Heart left ventricle (tissue), 13 donors: Measurements from ENCODE around the gene SCN2B.

Source experiments
- CTCF ChIP-seq, 12 donors: fragments of 200-600 bp; sonication (generic) in 4 of 12; IDR thresholded peaks; one replicate each; pipeline versions ENCODE4 v1.5.0 to v1.8.0; 2018 to 2022; ENCODE audit warnings: antibody characterized with exemption in 12 of 12, mild to moderate bottlenecking in 5 of 12
- POLR2A ChIP-seq, 2 donors: fragments of 450-650 bp; IDR thresholded peaks; one replicate each; pipeline ENCODE4 v1.6.1; 2017; ENCODE audit warnings: antibody characterized with exemption in 2 of 2, mild to moderate bottlenecking in 2 of 2, moderate library complexity in 2 of 2
- donor health status: ischemic (EF 13 %, LVEDD 7.1; RV severe dilation, severe dysfunction).
- donor health status: DM: no; HTN: yes; CAD: no.
- donor health status: DM: no; HTN: no; CAD: no.
- donor health status: ischemic (EF 25% LVEDD 6.9; RV normal size, moderate dysfunction).
- donor health status: ischemic (EF 25% LVEDD 5.7; RV mildly dilated, moderate dysfunction).
- donor health status: ischemic (EF 35%, LVEDD 5.7; RV mildly dilated, moderate dysfunction).
- donor health status: nonischemic (EF 11% LVEDD 7.7; RV severe dilation, severe dysfunction).
- donor health status: DM: yes; HTN: yes; CAD: no.
- donor health status: PGD.
- donor health status: ischemic (EF 29% LVEDD 5.4; RV normal size, mild dysfunction).
- donor health status: nonischemic (EF 23%, LVEDD 6.1; RV moderate dilation, normal function).

GRCh38 chr11:118136801-118137200 is 39.6 kb downstream of the SCN2B start:
- no peak for TF ChIP-seq POLR2A (IDR thresholded peaks at IDR 0.05)
- TF ChIP-seq CTCF (IDR thresholded peaks at IDR 0.05) = no peak
